Spleen (tissue), 7 donors: ENCODE data around the gene RERGL.

Source experiments
- CTCF ChIP-seq, 11 experiments: fragments of 200-600 bp in 7 of 11; fragments of 450-650 bp in 4 of 11; sonication (generic) in 4 of 11; IDR thresholded peaks in 8 of 11; conservative IDR thresholded peaks in 3 of 11; 1 replicate in 7 of 11; 2 replicates in 4 of 11; pipeline versions ENCODE4 v1.4.0 to v1.8.0; 2016 to 2021; ENCODE audit warnings: antibody characterized with exemption in 11 of 11, inconsistent platforms in 4 of 11, mild to moderate bottlenecking in 1 of 11
- POLR2A ChIP-seq, 3 donors: fragments of 450-650 bp; IDR thresholded peaks; one replicate each; pipeline ENCODE4 v1.5.1; 2017; ENCODE audit warnings: antibody characterized with exemption in 3 of 3, mild to moderate bottlenecking in 1 of 3
- POLR2AphosphoS5 ChIP-seq, 3 donors: sonication (generic); formaldehyde crosslinking; IDR thresholded peaks; one replicate each; pipeline ENCODE4 v1.5.1; 2017; ENCODE audit warnings: antibody characterized with exemption in 3 of 3
- donor health status: DM: no; HTN: no; CAD: no; lungs with moderate emphysema.
- donor health status: DM: no; HTN: no; CAD: no.
- donor health status: DM: no; HTN: no; CAD: no.

GRCh38 chr12:18123707-18124106, 33.7 kb upstream of the RERGL start:
- TF ChIP-seq CTCF (IDR thresholded peaks at IDR 0.05 in 8 of 11, conservative IDR thresholded peaks at IDR 0.05 in 3 of 11) (no peak), POLR2A (IDR thresholded peaks at IDR 0.05) (no peak), POLR2AphosphoS5 (IDR thresholded peaks at IDR 0.05) (no peak)
